Endothelial cell of umbilical vein (primary cell): ENCODE results near the gene EVI2B. TPM values are rescaled to one million over a fixed set of nuclear protein-coding genes. Genes with fewer than 3 reads are reported as not detected.
A peak's percentile ranks its signal among the peaks of the same experiment; 100 is the strongest.
"Not testable (repeated sequence)": the region's sequence is repeated elsewhere in the genome, so short reads cannot be mapped to it uniquely, and the experiment has no call there.

Source experiments
- BruUV-seq: library from RNA; stranded (reverse); fragments of 400-500 nt; replicated peaks from 2 replicates; lab custom pipeline; 2021; lab: Mats Ljungman, UMichigan
- CTCF ChIA-PET: fragments of 300-600, 350-600 bp; sonication (Branson Sonifier 250); formaldehyde crosslinking; loops from one replicate; lab custom pipeline; 2021; ENCODE audit warnings: antibody characterized with exemption, inconsistent platforms; lab: Charles Lee
- POLR2A ChIA-PET: fragments of 300-600, 350-600 bp; sonication (Branson Sonifier 250); formaldehyde crosslinking; loops from one replicate; lab custom pipeline; 2021; ENCODE audit warnings: antibody characterized with exemption, inconsistent platforms; lab: Charles Lee
- DNase-seq: peaks from one replicate; pipeline ENCODE4 v3.0.0-alpha.2; 2011; ENCODE audit warnings: low read depth, low spot score
- FAIRE-seq: peaks from 2 replicates; lab custom pipeline; 2011; peaks lifted over from hg19 to GRCh38; lab: Jason Lieb, UNC
- H2AFZ ChIP-seq: 2 replicates; pipeline ENCODE4 v1.6.0; 2012; ENCODE audit warnings: low read depth, low read length, control low read depth, inconsistent platforms
- H3K27ac ChIP-seq: 2 replicates; pipeline ENCODE4 v1.5.1; 2011; ENCODE audit warnings: low read depth, mild to moderate bottlenecking, control low read depth, low read length, moderate library complexity; ENCODE audit not compliant: insufficient read depth
- H3K27me3 ChIP-seq, 2 experiments: 2 replicates each; pipeline versions ENCODE4 v1.6.0 to v1.6.1; 2011; ENCODE audit warnings: low read length in 2 of 2, mixed read lengths in 1 of 2; ENCODE audit not compliant: control insufficient read depth in 2 of 2, insufficient read depth in 2 of 2
- H3K36me3 ChIP-seq, 2 experiments: 2 replicates in 1 of 2; 3 replicates in 1 of 2; pipeline ENCODE4 v1.5.1; 2011; ENCODE audit warnings: low read length in 2 of 2, mild to moderate bottlenecking in 1 of 2, moderate library complexity in 1 of 2; ENCODE audit not compliant: control insufficient read depth in 2 of 2, insufficient read depth in 2 of 2; ENCODE audit errors: extremely low read depth in 1 of 2
- H3K4me1 ChIP-seq: 3 replicates; pipeline ENCODE4 v1.5.1; 2011; ENCODE audit warnings: mild to moderate bottlenecking, low read length; ENCODE audit not compliant: control insufficient read depth, insufficient read depth; ENCODE audit errors: extremely low read depth
- H3K4me2 ChIP-seq: 2 replicates; pipeline ENCODE4 v1.6.1; 2011; ENCODE audit warnings: low read length, control low read depth, mixed read lengths; ENCODE audit not compliant: insufficient read depth
- H3K4me3 ChIP-seq, 3 experiments: fragments of 200-600 bp in 1 of 3; sonication (generic), shearing (Covaris generic) in 1 of 3; replicated peaks in 1 of 3; 2 replicates each; pipeline ENCODE4 v1.5.1; 2011 to 2016; ENCODE audit warnings: control low read depth in 3 of 3, low read length in 3 of 3, mild to moderate bottlenecking in 2 of 3, inconsistent platforms in 1 of 3, low read depth in 1 of 3, moderate library complexity in 1 of 3; ENCODE audit not compliant: insufficient read depth in 1 of 3
- H3K79me2 ChIP-seq: 2 replicates; pipeline ENCODE4 v1.6.0; 2012; ENCODE audit warnings: low read length, inconsistent platforms; ENCODE audit not compliant: control insufficient read depth, insufficient read depth
- H3K9ac ChIP-seq: replicated peaks from 2 replicates; pipeline ENCODE3; 2011; ENCODE audit warnings: low read length, control low read depth; ENCODE audit not compliant: insufficient read depth; ENCODE audit errors: extremely low read depth
- H3K9me1 ChIP-seq: replicated peaks from 3 replicates; pipeline ENCODE4 v1.6.0; 2011; ENCODE audit warnings: mild to moderate bottlenecking, low read length; ENCODE audit not compliant: control insufficient read depth, insufficient read depth; ENCODE audit errors: extremely low read depth
- H3K9me3 ChIP-seq: replicated peaks from 2 replicates; pipeline ENCODE4 v1.5.1; 2012; ENCODE audit warnings: low read length, inconsistent platforms; ENCODE audit not compliant: control insufficient read depth, insufficient read depth
- H4K20me1 ChIP-seq: replicated peaks from 2 replicates; pipeline ENCODE3; 2011; ENCODE audit warnings: mild to moderate bottlenecking, low read length; ENCODE audit not compliant: control insufficient read depth, insufficient read depth; ENCODE audit errors: extremely low read depth
- EZH2 ChIP-seq: IDR thresholded peaks from 2 replicates; pipeline ENCODE4 v1.6.1; 2012; ENCODE audit warnings: borderline replicate concordance, low read depth, mild to moderate bottlenecking, moderate library complexity, low read length, inconsistent platforms; ENCODE audit not compliant: severe bottlenecking
- POLR2A ChIP-seq: IDR thresholded peaks from 2 replicates; pipeline ENCODE4 v1.6.1; 2012; ENCODE audit warnings: low read depth, mild to moderate bottlenecking, control low read depth, low read length
- dilution Hi-C: fragments of 300-500 bp; cut with MboI; formaldehyde crosslinking; loops from one replicate; pipeline ENCODE4 v1.15.0; 2019; ENCODE audit warnings: low sequenced_read_pairs; ENCODE audit not compliant: extremely low pct_ligation_motif_present
- intact Hi-C: fragments of 100-400 bp; cut with micrococcal nuclease; formaldehyde crosslinking; loops from one replicate; pipeline ENCODE4 v1.10.0; 2022
- polyA plus RNA-seq, 4 experiments: library from polyadenylated mRNA; depleted of rRNA in 3 of 4; stranded (reverse) in 3 of 4; unstranded in 1 of 4; fragments of >200 nt; gene quantifications; 2 replicates each; pipeline versions ENCODE4 v1.2.1 to v1.2.3, GENCODE V29; 2011 to 2012; ENCODE audit warnings: missing spikeins in 1 of 4
- total RNA-seq: library from RNA; stranded (reverse); gene quantifications from 2 replicates; pipeline ENCODE4 v1.2.3, GENCODE V29; 2021
- TF ChIP-seq, protein P1 (sequence below), 2 donors: IDR thresholded peaks; 1 replicate in 1 of 2; 2 replicates in 1 of 2; pipeline ENCODE4 v1.5.1; 2011; ENCODE audit warnings: low read length in 2 of 2, mild to moderate bottlenecking in 2 of 2, moderate library complexity in 2 of 2, control low read depth in 1 of 2, inconsistent platforms in 1 of 2, low read depth in 1 of 2; ENCODE audit not compliant: insufficient read depth in 1 of 2; ENCODE audit errors: extremely low read depth in 1 of 2

Gene EVI2B
- total and polyA plus RNA-seq, 2 donors (not counting 3 experiments of a cell fraction or from before 2014, with no cell fraction given), result 1.7 to 1.9 TPM

DNA sequence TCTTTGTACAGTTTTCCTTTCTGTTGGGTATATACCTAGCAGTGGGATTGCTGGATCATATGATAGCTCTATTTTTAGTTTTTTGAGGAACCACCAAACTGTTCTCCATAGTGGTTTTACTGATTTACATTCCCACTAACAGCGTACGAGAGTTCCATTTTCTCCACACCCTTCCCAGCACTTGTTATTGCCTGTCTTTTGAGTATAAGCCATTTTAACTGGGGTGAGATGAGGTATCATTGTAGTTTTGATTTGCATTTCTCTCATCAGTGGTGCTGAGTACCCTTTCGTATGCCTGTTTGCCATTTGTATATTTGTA lies 887 bp upstream of the EVI2B start:
- no peak overlapping the region for H3K4me3 ChIP-seq
- TF ChIP-seq, protein P1, sequence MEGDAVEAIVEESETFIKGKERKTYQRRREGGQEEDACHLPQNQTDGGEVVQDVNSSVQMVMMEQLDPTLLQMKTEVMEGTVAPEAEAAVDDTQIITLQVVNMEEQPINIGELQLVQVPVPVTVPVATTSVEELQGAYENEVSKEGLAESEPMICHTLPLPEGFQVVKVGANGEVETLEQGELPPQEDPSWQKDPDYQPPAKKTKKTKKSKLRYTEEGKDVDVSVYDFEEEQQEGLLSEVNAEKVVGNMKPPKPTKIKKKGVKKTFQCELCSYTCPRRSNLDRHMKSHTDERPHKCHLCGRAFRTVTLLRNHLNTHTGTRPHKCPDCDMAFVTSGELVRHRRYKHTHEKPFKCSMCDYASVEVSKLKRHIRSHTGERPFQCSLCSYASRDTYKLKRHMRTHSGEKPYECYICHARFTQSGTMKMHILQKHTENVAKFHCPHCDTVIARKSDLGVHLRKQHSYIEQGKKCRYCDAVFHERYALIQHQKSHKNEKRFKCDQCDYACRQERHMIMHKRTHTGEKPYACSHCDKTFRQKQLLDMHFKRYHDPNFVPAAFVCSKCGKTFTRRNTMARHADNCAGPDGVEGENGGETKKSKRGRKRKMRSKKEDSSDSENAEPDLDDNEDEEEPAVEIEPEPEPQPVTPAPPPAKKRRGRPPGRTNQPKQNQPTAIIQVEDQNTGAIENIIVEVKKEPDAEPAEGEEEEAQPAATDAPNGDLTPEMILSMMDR (IDR thresholded peaks at IDR 0.05; ENCODE audit: extremely low read depth in 1 of 2, insufficient read depth in 1 of 2, low read depth in 1 of 2, low read length in 2 of 2), result no peak
- TF ChIP-seq POLR2A (no peak), EZH2 (no peak)
- H3K4me1 ChIP-seq, result peaks cover 21% of the 10 kb centered on the region
- H3K9ac ChIP-seq, result no peak overlapping the region
- no peaks in the 10 kb centered on the region for H3K9me1 ChIP-seq
- no peak overlapping the region for H2AFZ ChIP-seq
- no peaks in the 10 kb centered on the region for H3K9me3 ChIP-seq
- ChIA-PET POLR2A (no interaction called here), CTCF (interaction anchor here (1.3 to 1.6 kb wide), 2 partner anchors 14 to 58 kb away, joined by 3 to 6 read pairs; no protein-coding TSS in a partner anchor)
- BruUV-seq, result no TSS peak
- FAIRE-seq, result no peak
- dilution Hi-C loops, result no loop called here
- H4K20me1 ChIP-seq, result no peaks in the 10 kb centered on the region
- H3K36me3 ChIP-seq, result no peaks in the 10 kb centered on the region
- H3K27me3 ChIP-seq, result no peaks in the 10 kb centered on the region
- intact Hi-C loops, result loop anchor here (5.0 kb wide), 1 partner anchor 47 kb away; no protein-coding TSS in a partner anchor
- DNase-seq, result no peak
- peaks cover 5% of the 10 kb centered on the region for H3K79me2 ChIP-seq
- H3K4me2 ChIP-seq, result no peak overlapping the region
- H3K27ac ChIP-seq, result peak overlapping the region; percentile 47

- H3K9me1 ChIP-seq, H3K36me3 ChIP-seq, POLR2A ChIA-PET, H3K9me3 ChIP-seq, H3K27me3 ChIP-seq, H3K27ac ChIP-seq, FAIRE-seq, H2AFZ ChIP-seq, H4K20me1 ChIP-seq, BruUV-seq, dilution Hi-C loops, H3K79me2 ChIP-seq, H3K9ac ChIP-seq, H3K4me3 ChIP-seq, DNase-seq, H3K4me2 ChIP-seq: not testable (repeated sequence)
- intact Hi-C loops, result loop anchor here (5.0 kb wide), 1 partner anchor 45 kb away; no protein-coding TSS in a partner anchor
- H3K4me1 ChIP-seq, result peaks cover 21% of the 10 kb centered on the region
- CTCF ChIA-PET, result interaction anchor here (1.2 kb wide), 1 partner anchor 45 kb away, joined by 3 read pairs; no protein-coding TSS in a partner anchor
Measured at GRCh38 chr17:31312223-31312622, 1.6 kb downstream of the EVI2B start.
